RWPE1 (cell line): Measurements from ENCODE around the gene TMEM170A.
A peak's percentile ranks its signal among the peaks of the same experiment; 100 is the strongest.

Source experiments
- CTCF ChIA-PET: fragments of 350-600 bp; sonication (Branson Sonifier 250); formaldehyde crosslinking; extraction: SDS; loops from one replicate; lab custom pipeline; 2021; lab: Yijun Ruan, JAX
- POLR2A ChIA-PET: fragments of 400-600 bp; formaldehyde crosslinking; extraction: SDS; loops from one replicate; lab custom pipeline; 2020; ENCODE audit warnings: antibody characterized with exemption; ENCODE audit not compliant: low non-redundant PET; lab: Yijun Ruan, JAX
- DNase-seq: peaks from one replicate; pipeline ENCODE4 v3.0.0; 2012; ENCODE audit warnings: low spot score
- H3K27ac ChIP-seq: fragments of 450-650 bp; 2 replicates; pipeline ENCODE4 v1.5.1; 2017
- TF ChIP-seq, protein P1 (sequence below): fragments of 450-650 bp; conservative IDR thresholded peaks from 2 replicates; pipeline ENCODE4 v1.5.1; 2017; ENCODE audit warnings: low read depth, mild to moderate bottlenecking

TMEM170A gene

DNA sequence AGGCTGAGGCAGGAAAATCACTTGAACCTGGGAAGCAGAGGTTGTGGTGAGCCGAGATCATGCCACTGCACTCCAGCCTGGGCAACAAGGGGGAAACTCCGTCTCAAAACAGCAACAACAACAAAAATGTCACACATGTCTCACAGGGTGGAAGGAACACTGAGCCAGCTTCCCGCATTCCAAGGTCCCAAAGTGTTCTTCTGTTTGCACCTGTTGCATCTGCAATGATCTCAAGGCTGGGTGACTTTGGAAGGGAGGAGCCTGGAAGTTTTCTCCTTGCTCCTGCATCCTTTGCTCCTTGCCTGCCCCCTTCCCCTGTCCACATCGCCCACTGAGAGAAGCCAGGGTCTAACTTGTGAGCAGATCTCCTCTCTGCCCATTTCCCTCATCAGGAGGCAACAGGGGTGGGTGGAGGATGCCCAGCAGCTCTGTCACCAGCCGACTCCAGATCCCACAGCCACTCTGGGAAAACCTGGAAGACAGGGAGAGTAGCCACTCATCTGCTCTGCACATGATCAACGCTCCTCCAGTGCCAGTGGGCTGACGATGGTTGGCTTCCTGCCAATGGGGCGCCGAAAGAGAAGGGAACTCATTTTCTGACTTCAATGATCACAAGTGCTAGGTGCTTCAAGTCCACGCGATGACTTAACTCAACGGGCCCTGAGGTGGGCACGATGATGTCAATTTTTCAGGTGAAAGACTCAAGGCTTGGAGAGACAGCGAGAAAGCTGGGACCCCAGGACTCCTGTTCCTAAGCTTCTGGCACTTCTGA is 18.1 kb upstream of the TMEM170A start:
- H3K27ac ChIP-seq: peak overlapping the region; percentile 84
- no peak for DNase-seq
- TF ChIP-seq, protein P1, sequence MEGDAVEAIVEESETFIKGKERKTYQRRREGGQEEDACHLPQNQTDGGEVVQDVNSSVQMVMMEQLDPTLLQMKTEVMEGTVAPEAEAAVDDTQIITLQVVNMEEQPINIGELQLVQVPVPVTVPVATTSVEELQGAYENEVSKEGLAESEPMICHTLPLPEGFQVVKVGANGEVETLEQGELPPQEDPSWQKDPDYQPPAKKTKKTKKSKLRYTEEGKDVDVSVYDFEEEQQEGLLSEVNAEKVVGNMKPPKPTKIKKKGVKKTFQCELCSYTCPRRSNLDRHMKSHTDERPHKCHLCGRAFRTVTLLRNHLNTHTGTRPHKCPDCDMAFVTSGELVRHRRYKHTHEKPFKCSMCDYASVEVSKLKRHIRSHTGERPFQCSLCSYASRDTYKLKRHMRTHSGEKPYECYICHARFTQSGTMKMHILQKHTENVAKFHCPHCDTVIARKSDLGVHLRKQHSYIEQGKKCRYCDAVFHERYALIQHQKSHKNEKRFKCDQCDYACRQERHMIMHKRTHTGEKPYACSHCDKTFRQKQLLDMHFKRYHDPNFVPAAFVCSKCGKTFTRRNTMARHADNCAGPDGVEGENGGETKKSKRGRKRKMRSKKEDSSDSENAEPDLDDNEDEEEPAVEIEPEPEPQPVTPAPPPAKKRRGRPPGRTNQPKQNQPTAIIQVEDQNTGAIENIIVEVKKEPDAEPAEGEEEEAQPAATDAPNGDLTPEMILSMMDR: no peak
- ChIA-PET CTCF (no interaction called here), POLR2A (no interaction called here)

DNA sequence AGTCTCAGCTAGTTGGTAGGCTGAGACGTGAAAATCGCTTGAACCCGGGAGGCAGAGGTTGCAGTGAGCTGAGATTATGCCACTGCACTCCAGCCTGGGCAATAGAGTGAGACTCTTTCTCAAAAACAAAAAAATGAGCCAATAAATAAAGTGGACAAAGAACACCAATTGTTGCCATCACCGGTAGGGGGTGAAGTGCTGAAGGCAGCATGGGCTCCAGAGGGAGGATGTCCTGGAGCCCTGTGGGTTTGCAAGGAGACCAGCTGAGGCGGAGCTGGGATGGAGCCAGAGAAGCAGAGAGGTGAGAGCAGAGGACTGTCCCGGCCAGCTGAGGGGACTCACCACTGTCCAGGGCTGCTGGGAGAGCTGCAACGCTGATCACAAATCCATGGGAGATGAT is 17.0 kb upstream of the TMEM170A start:
- H3K27ac ChIP-seq: no peak overlapping the region
- CTCF ChIA-PET: no interaction called here
- TF ChIP-seq, protein P1: no peak
- no peak for DNase-seq
- POLR2A ChIA-PET: no interaction called here

DNA sequence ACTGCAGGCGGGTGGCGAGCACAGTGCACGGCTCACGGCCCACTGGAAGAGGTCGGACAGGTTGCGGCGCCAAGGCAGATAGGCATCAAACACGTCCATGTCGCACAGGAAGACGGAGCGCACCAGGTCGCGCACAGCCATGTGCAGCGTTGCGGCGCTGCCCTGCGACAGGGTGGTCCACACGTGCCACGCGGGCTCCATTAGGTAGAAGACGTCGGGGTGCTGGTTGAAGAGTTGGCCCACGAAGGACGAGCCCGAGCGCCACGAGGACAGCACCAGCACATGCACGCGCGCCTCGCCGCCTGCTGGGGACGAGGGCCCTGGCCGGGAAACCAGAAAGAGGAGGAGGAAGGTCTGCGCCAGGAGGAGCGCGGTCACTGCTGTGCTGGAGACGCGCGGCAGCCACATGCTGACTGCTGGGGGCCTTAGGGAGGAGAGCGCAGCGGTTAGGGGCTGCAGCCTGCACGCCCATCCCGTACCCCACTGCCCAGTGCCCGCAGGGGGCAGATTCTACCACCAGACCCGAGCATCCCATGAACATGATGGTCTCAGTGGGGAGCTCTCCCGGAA is 15.0 kb upstream of the TMEM170A start:
- DNase-seq: no peak
- ChIA-PET POLR2A (no interaction called here), CTCF (no interaction called here)
- TF ChIP-seq, protein P1: no peak
- H3K27ac ChIP-seq: no peak overlapping the region

DNA sequence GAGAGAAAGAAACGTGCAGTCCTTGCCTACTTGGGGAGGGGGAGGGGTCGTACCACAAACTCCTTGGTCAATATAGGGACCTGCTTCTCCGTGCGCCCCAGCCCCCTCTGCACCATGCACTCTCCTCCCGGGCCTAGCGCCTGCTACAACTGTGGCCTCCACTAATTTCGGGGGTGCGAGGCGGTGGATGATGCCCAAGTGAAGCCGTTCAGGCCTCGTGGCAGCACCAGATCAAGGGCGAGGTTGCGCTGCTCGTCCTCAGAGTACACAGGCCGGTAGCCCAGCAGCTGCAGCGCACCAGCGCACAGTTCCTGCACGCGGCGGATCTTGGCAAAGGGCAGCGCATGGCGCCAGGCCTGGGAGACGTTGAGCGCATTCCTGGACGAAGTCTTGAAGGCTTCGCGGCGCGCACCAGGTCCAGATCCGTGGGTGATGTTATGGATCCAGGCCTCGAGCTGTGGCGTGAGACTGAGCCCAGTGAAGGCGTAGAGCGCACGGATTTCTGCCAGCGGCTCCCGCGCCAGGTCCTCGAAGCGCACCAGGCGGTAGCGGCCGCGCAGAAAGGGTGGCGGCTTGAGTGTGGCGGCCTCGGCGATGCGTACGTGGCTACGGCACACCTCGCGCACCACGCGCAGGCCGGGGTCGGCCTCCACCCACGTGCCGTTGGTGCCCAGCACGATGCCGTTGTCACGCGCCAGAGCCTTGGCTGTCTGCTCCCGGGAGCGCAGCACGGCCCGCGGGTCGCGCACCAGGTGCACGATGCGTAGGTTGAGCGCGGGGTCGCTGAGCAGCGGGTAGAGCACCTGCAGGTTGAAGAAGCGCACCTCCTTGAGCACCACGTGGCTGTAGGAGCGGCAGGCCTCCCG is 14.2 kb upstream of the TMEM170A start:
- DNase-seq: no peak
- peak overlapping the region; percentile 66 for H3K27ac ChIP-seq
- TF ChIP-seq, protein P1: no peak
- ChIA-PET CTCF (interaction anchor here (0.6 kb wide), 1 partner anchor 60 kb away, joined by 4 read pairs; no protein-coding TSS in a partner anchor), POLR2A (no interaction called here)

DNA sequence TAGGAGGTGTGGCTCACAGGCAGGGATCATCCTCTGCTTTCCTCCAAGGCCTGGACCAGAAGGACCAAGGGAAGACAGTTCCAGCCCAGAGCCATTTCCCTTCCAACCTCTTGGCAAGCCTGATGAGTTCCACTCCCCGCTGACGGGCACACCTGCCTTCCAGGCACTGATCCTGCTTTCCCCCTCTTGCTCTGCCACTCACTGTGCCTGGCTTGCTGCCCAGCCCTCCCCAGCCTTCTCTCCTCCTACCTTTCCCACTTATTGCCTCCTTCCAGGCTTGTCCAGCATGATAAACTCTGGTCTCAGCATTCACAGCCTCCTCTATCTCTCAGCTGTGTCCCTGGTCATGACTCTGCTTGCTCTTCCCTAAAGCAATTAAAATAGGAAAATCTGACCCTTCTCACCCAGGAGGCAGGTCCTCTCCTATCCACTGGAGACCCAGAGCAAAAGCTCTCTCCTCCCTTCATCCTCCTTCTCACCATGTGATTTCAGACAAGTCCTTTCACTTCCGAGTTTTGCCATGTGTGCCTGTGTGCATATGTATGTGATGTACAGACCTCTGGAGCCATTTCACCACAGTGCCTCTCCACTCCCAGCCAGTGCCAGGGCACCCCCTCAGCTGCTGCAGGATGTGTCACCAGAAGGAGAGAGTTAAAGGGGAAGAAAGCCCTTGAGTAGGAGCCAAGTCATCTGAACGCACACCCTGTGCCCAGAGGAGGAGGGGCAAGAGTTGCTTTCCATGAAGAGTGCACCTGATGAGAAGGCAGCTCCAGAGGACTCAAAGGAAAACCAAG is 13.4 kb upstream of the TMEM170A start:
- ChIA-PET CTCF (interaction anchor here (0.6 to 1.0 kb wide), 3 partner anchors 39 to 429 kb away, joined by 3 to 4 read pairs (median 3); no protein-coding TSS in a partner anchor), POLR2A (interaction anchor here (0.7 kb wide), 1 partner anchor 39 kb away, joined by 3 read pairs; no protein-coding TSS in a partner anchor)
- TF ChIP-seq, protein P1: no peak
- no peak for DNase-seq
- H3K27ac ChIP-seq: peak overlapping the region; percentile 66
